Activated CD4-positive, CD25-positive, alpha-beta regulatory T cell treated with anti-CD3 and anti-CD28 coated beads, Interleukin-2, amount 50 U/mL, for 24 hours (primary cell): ENCODE measurements around the gene TMEM176A.

Experiments used
- ATAC-seq, 2 donors: fragments of 150-1000 bp; cut with Tn5 transposase; one replicate each; pipeline ENCODE4 v1.10.0; 2021; ENCODE audit warnings: mild to moderate bottlenecking in 1 of 2, moderate library complexity in 1 of 2

The TMEM176A gene

GRCh38 chr7:150849204-150849775 is 48.7 kb downstream of the TMEM176A start:
- no peak for ATAC-seq

- ATAC-seq = no peak
Measured at GRCh38 chr7:150850273-150850672, 49.7 kb downstream of the TMEM176A start.

GRCh38 chr7:150851492-150852370 is 51.2 kb downstream of the TMEM176A start:
- no peak for ATAC-seq

GRCh38 chr7:150852371-150852905 is 51.9 kb downstream of the TMEM176A start, which contains the start of gene AOC1:
Gene AOC1 (plus strand): TSS chr7:150852517. CDS start chr7:150856471, 3,954 bp downstream.
- no peak for ATAC-seq

GRCh38 chr7:150854066-150855000 is 53.8 kb downstream of the TMEM176A start:
- ATAC-seq = no peak
